HepG2 (cell line): ENCODE measurements around the gene IZUMO2. TPM values are rescaled to one million over a fixed set of nuclear protein-coding genes. Genes with fewer than 3 reads are reported as not detected.

Experiments used
- ATAC-seq: fragments of 200-7000 bp; cut with Tn5 transposase; 3 replicates; pipeline ENCODE4 v1.9.1; 2020; ENCODE audit warnings: mild to moderate bottlenecking, moderate library complexity
- BruUV-seq: library from RNA; stranded (reverse); fragments of 400-500 nt; replicated peaks from 2 replicates; lab custom pipeline; 2021; lab: Mats Ljungman, UMichigan
- CTCF ChIA-PET: fragments of 300-600 bp; formaldehyde crosslinking; extraction: SDS; loops from one replicate; lab custom pipeline; 2021; ENCODE audit warnings: low total read pairs, inconsistent platforms, low intra/inter-chr PET ratio; lab: Yijun Ruan, JAX
- POLR2A ChIA-PET: fragments of 350-600 bp; sonication (Branson Sonifier 250); formaldehyde crosslinking; loops from one replicate; lab custom pipeline; 2020; ENCODE audit warnings: antibody characterized with exemption, inconsistent platforms; lab: Yijun Ruan, JAX
- DNase-seq: peaks from one replicate; pipeline ENCODE4 v3.0.0-alpha.2; 2015; ENCODE audit warnings: low spot score
- FAIRE-seq: peaks from 3 replicates; lab custom pipeline; 2011; peaks lifted over from hg19 to GRCh38; lab: Jason Lieb, UNC
- H2AFZ ChIP-seq: one replicate; pipeline ENCODE4 v1.6.1; 2011; ENCODE audit warnings: low read length, inconsistent platforms
- H3K27ac ChIP-seq: fragments of 300-600 bp; 3 replicates; pipeline ENCODE4 v1.8.0; 2011; ENCODE audit warnings: mixed run types, mild to moderate bottlenecking, mixed read lengths, low read length, inconsistent platforms; ENCODE audit not compliant: insufficient read depth; ENCODE audit errors: extremely low read length
- H3K27me3 ChIP-seq, 2 experiments: fragments of 200-600 bp in 1 of 2; 2 replicates in 1 of 2; 3 replicates in 1 of 2; pipeline versions ENCODE4 v1.6.0 to v1.8.0; 2011; ENCODE audit warnings: low read length in 2 of 2, mild to moderate bottlenecking in 2 of 2, moderate library complexity in 2 of 2, inconsistent platforms in 1 of 2; ENCODE audit not compliant: insufficient read depth in 2 of 2, control insufficient read depth in 1 of 2
- H3K36me3 ChIP-seq, 2 experiments: fragments of 200-600 bp in 1 of 2; replicated peaks in 1 of 2; 2 replicates in 1 of 2; 3 replicates in 1 of 2; pipeline versions ENCODE4 v1.5.1 to v1.8.0; 2011; ENCODE audit warnings: low read length in 2 of 2, inconsistent platforms in 1 of 2; ENCODE audit not compliant: insufficient read depth in 2 of 2, control insufficient read depth in 1 of 2
- H3K4me1 ChIP-seq: 2 replicates; pipeline ENCODE4 v1.5.1; 2012; ENCODE audit warnings: low read length, inconsistent platforms; ENCODE audit not compliant: insufficient read depth
- H3K4me2 ChIP-seq: 2 replicates; pipeline ENCODE4 v1.6.0; 2011; ENCODE audit warnings: low read depth, low read length, inconsistent platforms
- H3K4me3 ChIP-seq, 3 experiments: fragments of 200-600 bp in 1 of 3; sonication (generic), shearing (Covaris generic) in 1 of 3; replicated peaks in 1 of 3; 2 replicates each; pipeline ENCODE4 v1.5.1; 2011 to 2016; ENCODE audit warnings: low read length in 3 of 3, inconsistent platforms in 2 of 3, low read depth in 2 of 3, mild to moderate bottlenecking in 2 of 3, control low read depth in 1 of 3, mixed read lengths in 1 of 3; ENCODE audit not compliant: insufficient read depth in 1 of 3
- H3K79me2 ChIP-seq: one replicate; pipeline ENCODE4 v1.6.1; 2011; ENCODE audit warnings: low read length, inconsistent platforms; ENCODE audit not compliant: insufficient read depth
- H3K9ac ChIP-seq: 2 replicates; pipeline ENCODE4 v1.6.0; 2011; ENCODE audit warnings: mild to moderate bottlenecking, low read depth, low read length, inconsistent platforms; ENCODE audit not compliant: insufficient read depth
- H3K9me3 ChIP-seq: 2 replicates; pipeline ENCODE4 v1.5.1; 2012; ENCODE audit warnings: mild to moderate bottlenecking, low read length
- H4K20me1 ChIP-seq: 2 replicates; pipeline ENCODE4 v1.6.0; 2011; ENCODE audit warnings: inconsistent platforms, mild to moderate bottlenecking, low read length, moderate library complexity; ENCODE audit not compliant: insufficient read depth
- AGO2 ChIP-seq: fragments of 200-400 bp; formaldehyde crosslinking; optimal IDR thresholded peaks from 2 replicates; pipeline ENCODE3; 2017; ENCODE audit warnings: mild to moderate bottlenecking, low read depth, low read length, moderate library complexity
- CBX5 ChIP-seq: sonication (generic); formaldehyde crosslinking; IDR thresholded peaks from 2 replicates; pipeline ENCODE4 v1.4.0; 2020; ENCODE audit warnings: missing genetic modification reagents, borderline replicate concordance
- MIXL1 ChIP-seq: IDR thresholded peaks from 2 replicates; pipeline ENCODE4 v1.6.1; 2016
- NR2F6 ChIP-seq, 2 experiments: IDR thresholded peaks; 2 replicates each; pipeline ENCODE4 v1.6.1; 2016; ENCODE audit warnings: antibody characterized with exemption in 1 of 2, mild to moderate bottlenecking in 1 of 2
- SMAD3 ChIP-seq: sonication (generic); formaldehyde crosslinking; IDR thresholded peaks from 2 replicates; pipeline ENCODE4 v1.4.0; 2020; ENCODE audit warnings: missing genetic modification reagents
- ZKSCAN5 ChIP-seq: sonication (generic); formaldehyde crosslinking; IDR thresholded peaks from 2 replicates; pipeline ENCODE4 v1.5.1; 2020; ENCODE audit warnings: mild to moderate bottlenecking, missing genetic modification reagents
- ZNF251 ChIP-seq: sonication (generic); formaldehyde crosslinking; IDR thresholded peaks from 2 replicates; pipeline ENCODE4 v1.9.0; 2021; ENCODE audit warnings: mild to moderate bottlenecking, missing genetic modification reagents
- ZNF274 ChIP-seq: sonication (generic); formaldehyde crosslinking; IDR thresholded peaks from 2 replicates; pipeline ENCODE4 v1.5.1; 2020; ENCODE audit warnings: mild to moderate bottlenecking, missing genetic modification reagents
- ZNF441 ChIP-seq: sonication (generic); formaldehyde crosslinking; IDR thresholded peaks from 2 replicates; pipeline ENCODE4 v1.7.0; 2021; ENCODE audit warnings: missing genetic modification reagents, borderline replicate concordance
- WGBS: methylation state at CpG from one replicate; pipeline ENCODE4 v1.1.6; 2017; ENCODE audit warnings: low lambda C conversion rate; 5-methylcytosine and 5-hydroxymethylcytosine counted together
- in situ Hi-C: cut with HindIII; loops from 2 replicates; pipeline ENCODE4 v1.10.0; 2017; ENCODE audit warnings: low pct_unique_long_range_greater_than_20kb; ENCODE audit not compliant: extremely low pct_ligation_motif_present
- intact Hi-C: fragments of 100-400 bp; cut with micrococcal nuclease; formaldehyde crosslinking; loops from one replicate; pipeline ENCODE4 v1.10.0; 2022; ENCODE audit not compliant: unreplicated experiment
- polyA plus RNA-seq, 8 experiments: library from polyadenylated mRNA; depleted of rRNA in 3 of 8; stranded (reverse) in 7 of 8; unstranded in 1 of 8; fragments of >200 nt; fragmentation: Illumina TruSeq in 4 of 8; extraction: Trizol in 4 of 8; gene quantifications; 2 replicates each; pipeline versions ENCODE4 v1.2.1 to v1.2.3, GENCODE V29; 2011 to 2016; ENCODE audit warnings: low read depth in 4 of 8, missing spikeins in 1 of 8, mixed read lengths in 1 of 8; ENCODE audit not compliant: insufficient read depth in 1 of 8
- total RNA-seq, 5 experiments: library from RNA; depleted of rRNA; stranded (reverse); fragments of >200 nt; fragmentation: Illumina TruSeq; extraction: Trizol; gene quantifications; 2 replicates each; pipeline ENCODE4 v1.2.3, GENCODE V29; 2016; ENCODE audit warnings: low read depth in 1 of 5
- TF ChIP-seq, protein P1 (sequence below): IDR thresholded peaks from 2 replicates; pipeline ENCODE4 v1.6.1; 2016
- TF ChIP-seq, protein P2 (sequence below): sonication (generic); formaldehyde crosslinking; IDR thresholded peaks from one replicate; pipeline ENCODE4 v1.5.1; 2020; ENCODE audit warnings: mild to moderate bottlenecking, missing genetic modification reagents; ENCODE audit errors: not compliant biosample characterization
- TF ChIP-seq, protein P3 (sequence below): sonication (generic); formaldehyde crosslinking; IDR thresholded peaks from 2 replicates; pipeline ENCODE4 v1.4.0; 2020; ENCODE audit warnings: missing genetic modification reagents, borderline replicate concordance

The IZUMO2 gene
- total and polyA plus RNA-seq, 2 of the 13 experiments (the other 11 are each of a cell fraction or from before 2014, with no cell fraction given): not detected

DNA sequence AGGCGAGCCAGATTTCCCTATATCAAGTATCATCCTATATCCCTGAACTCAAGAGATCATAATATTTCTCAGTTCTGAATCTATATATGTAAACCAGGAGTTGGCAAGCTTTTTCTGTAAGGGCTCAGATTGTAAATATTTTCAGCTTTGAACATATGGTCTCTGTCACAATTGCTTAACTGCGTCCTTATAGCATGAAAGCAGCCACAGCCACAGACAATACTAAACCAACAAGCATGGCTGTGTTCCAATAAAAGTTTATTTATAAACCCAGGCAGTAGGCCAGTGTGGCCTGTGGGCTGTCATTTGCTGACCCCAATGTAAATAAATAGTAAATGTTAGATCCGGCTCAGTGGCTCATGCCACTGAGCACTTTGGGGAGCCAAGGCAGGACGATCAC lies 28.1 kb upstream of the IZUMO2 start:
- Histone ChIP-seq H3K27me3 (peaks cover 0 to 17% of the 10 kb centered on the region in 2 experiments; a peak in 2 of 5 replicates), H3K36me3 (no peaks in the 10 kb centered on the region), H2AFZ (no peak overlapping the region), H3K4me1 (no peaks in the 10 kb centered on the region; the same call in 1 of the 2 replicates), H3K4me2 (no peak overlapping the region), H3K9me3 (no peaks in the 10 kb centered on the region), H3K4me3 (no peak overlapping the region), H3K27ac (no peak overlapping the region), H4K20me1 (no peaks in the 10 kb centered on the region), H3K9ac (no peak overlapping the region), H3K79me2 (no peaks in the 10 kb centered on the region)
- no peak for TF ChIP-seq NR2F6 (IDR thresholded peaks at IDR 0.05)
- TF ChIP-seq NR2F6 (CRISPR knock-in tag; IDR thresholded peaks at IDR 0.05): no peak
- TF ChIP-seq, protein P1, sequence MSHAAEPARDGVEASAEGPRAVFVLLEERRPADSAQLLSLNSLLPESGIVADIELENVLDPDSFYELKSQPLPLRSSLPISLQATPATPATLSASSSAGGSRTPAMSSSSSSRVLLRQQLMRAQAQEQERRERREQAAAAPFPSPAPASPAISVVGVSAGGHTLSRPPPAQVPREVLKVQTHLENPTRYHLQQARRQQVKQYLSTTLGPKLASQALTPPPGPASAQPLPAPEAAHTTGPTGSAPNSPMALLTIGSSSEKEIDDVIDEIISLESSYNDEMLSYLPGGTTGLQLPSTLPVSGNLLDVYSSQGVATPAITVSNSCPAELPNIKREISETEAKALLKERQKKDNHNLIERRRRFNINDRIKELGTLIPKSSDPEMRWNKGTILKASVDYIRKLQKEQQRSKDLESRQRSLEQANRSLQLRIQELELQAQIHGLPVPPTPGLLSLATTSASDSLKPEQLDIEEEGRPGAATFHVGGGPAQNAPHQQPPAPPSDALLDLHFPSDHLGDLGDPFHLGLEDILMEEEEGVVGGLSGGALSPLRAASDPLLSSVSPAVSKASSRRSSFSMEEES (CRISPR knock-in tag): no peak
- TF ChIP-seq ZNF274 (CRISPR knock-in tag): no peak
- no peak for TF ChIP-seq MIXL1
- TF ChIP-seq ZNF251: no peak
- TF ChIP-seq, protein P2, sequence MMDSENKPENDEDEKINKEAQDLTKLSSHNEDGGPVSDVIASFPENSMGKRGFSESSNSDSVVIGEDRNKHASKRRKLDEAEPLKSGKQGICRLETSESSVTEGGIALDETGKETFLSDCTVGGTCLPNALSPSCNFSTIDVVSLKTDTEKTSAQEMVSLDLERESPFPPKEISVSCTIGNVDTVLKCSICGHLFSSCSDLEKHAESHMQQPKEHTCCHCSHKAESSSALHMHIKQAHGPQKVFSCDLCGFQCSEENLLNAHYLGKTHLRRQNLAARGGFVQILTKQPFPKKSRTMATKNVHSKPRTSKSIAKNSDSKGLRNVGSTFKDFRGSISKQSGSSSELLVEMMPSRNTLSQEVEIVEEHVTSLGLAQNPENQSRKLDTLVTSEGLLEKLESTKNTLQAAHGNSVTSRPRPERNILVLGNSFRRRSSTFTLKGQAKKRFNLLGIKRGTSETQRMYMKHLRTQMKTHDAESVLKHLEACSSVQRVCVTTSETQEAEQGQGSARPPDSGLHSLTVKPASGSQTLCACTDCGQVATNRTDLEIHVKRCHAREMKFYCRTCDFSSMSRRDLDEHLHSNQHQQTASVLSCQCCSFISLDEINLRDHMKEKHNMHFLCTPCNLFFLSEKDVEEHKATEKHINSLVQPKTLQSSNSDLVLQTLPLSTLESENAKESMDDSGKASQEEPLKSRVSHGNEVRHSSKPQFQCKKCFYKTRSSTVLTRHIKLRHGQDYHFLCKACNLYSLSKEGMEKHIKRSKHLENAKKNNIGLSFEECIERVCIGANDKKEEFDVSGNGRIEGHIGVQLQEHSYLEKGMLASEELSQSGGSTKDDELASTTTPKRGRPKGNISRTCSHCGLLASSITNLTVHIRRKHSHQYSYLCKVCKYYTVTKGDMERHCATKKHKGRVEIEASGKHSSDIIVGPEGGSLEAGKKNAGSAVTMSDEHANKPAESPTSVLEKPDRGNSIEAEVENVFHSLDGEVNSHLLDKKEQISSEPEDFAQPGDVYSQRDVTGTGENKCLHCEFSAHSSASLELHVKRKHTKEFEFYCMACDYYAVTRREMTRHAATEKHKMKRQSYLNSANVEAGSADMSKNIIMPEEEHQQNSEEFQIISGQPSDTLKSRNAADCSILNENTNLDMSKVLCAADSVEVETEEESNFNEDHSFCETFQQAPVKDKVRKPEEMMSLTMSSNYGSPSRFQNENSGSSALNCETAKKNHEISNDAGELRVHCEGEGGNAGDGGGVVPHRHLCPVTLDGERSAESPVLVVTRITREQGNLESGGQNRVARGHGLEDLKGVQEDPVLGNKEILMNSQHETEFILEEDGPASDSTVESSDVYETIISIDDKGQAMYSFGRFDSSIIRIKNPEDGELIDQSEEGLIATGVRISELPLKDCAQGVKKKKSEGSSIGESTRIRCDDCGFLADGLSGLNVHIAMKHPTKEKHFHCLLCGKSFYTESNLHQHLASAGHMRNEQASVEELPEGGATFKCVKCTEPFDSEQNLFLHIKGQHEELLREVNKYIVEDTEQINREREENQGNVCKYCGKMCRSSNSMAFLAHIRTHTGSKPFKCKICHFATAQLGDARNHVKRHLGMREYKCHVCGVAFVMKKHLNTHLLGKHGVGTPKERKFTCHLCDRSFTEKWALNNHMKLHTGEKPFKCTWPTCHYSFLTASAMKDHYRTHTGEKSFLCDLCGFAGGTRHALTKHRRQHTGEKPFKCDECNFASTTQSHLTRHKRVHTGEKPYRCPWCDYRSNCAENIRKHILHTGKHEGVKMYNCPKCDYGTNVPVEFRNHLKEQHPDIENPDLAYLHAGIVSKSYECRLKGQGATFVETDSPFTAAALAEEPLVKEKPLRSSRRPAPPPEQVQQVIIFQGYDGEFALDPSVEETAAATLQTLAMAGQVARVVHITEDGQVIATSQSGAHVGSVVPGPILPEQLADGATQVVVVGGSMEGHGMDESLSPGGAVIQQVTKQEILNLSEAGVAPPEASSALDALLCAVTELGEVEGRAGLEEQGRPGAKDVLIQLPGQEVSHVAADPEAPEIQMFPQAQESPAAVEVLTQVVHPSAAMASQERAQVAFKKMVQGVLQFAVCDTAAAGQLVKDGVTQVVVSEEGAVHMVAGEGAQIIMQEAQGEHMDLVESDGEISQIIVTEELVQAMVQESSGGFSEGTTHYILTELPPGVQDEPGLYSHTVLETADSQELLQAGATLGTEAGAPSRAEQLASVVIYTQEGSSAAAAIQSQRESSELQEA: no peak
- TF ChIP-seq SMAD3 (CRISPR knock-in tag): no peak
- TF ChIP-seq, protein P3, sequence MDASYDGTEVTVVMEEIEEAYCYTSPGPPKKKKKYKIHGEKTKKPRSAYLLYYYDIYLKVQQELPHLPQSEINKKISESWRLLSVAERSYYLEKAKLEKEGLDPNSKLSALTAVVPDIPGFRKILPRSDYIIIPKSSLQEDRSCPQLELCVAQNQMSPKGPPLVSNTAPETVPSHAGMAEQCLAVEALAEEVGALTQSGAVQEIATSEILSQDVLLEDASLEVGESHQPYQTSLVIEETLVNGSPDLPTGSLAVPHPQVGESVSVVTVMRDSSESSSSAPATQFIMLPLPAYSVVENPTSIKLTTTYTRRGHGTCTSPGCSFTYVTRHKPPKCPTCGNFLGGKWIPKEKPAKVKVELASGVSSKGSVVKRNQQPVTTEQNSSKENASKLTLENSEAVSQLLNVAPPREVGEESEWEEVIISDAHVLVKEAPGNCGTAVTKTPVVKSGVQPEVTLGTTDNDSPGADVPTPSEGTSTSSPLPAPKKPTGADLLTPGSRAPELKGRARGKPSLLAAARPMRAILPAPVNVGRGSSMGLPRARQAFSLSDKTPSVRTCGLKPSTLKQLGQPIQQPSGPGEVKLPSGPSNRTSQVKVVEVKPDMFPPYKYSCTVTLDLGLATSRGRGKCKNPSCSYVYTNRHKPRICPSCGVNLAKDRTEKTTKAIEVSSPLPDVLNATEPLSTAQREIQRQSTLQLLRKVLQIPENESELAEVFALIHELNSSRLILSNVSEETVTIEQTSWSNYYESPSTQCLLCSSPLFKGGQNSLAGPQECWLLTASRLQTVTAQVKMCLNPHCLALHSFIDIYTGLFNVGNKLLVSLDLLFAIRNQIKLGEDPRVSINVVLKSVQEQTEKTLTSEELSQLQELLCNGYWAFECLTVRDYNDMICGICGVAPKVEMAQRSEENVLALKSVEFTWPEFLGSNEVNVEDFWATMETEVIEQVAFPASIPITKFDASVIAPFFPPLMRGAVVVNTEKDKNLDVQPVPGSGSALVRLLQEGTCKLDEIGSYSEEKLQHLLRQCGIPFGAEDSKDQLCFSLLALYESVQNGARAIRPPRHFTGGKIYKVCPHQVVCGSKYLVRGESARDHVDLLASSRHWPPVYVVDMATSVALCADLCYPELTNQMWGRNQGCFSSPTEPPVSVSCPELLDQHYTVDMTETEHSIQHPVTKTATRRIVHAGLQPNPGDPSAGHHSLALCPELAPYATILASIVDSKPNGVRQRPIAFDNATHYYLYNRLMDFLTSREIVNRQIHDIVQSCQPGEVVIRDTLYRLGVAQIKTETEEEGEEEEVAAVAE (CRISPR knock-in tag): no peak
- no peak for TF ChIP-seq CBX5 (CRISPR knock-in tag)
- no peak for TF ChIP-seq ZKSCAN5
- TF ChIP-seq AGO2: no peak
- TF ChIP-seq ZNF441 (CRISPR knock-in tag): no peak
- FAIRE-seq (no peak), DNase-seq (no peak), ATAC-seq (no peak)
- WGBS: 13% methylated on average over 4 of the region's 4 CpGs
- in situ Hi-C loops (no loop called here), intact Hi-C loops (no loop called here)
- no TSS peak for BruUV-seq
- POLR2A ChIA-PET: no interaction called here
- CTCF ChIA-PET: no interaction called here
